Spleen (tissue), 11 donors: Measurements from ENCODE around the gene TUBB1. TPM values are rescaled to one million over a fixed set of nuclear protein-coding genes. Genes with fewer than 3 reads are reported as not detected.
A peak's percentile ranks its signal among the peaks of the same experiment; 100 is the strongest.

Experiments used
- DNase-seq: peaks from one replicate; pipeline ENCODE4 v3.0.0-alpha.2; 2020
- H3K27ac ChIP-seq, 8 donors: fragments of 200-600 bp; sonication (generic) in 7 of 8; 1 replicate in 4 of 8; 2 replicates in 4 of 8; pipeline versions ENCODE4 v1.5.0 to v1.8.0; 2016 to 2021; ENCODE audit warnings: inconsistent platforms in 4 of 8, mild to moderate bottlenecking in 4 of 8, moderate library complexity in 1 of 8
- H3K27me3 ChIP-seq, 7 donors: fragments of 200-600 bp; sonication (generic) in 6 of 7; replicated peaks in 1 of 7; 1 replicate in 4 of 7; 2 replicates in 3 of 7; pipeline versions ENCODE4 v1.5.0 to v1.8.0; 2016 to 2021; ENCODE audit warnings: inconsistent platforms in 3 of 7, mild to moderate bottlenecking in 1 of 7
- H3K36me3 ChIP-seq, 6 donors: fragments of 200-600 bp; sonication (generic) in 5 of 6; 1 replicate in 4 of 6; 2 replicates in 2 of 6; pipeline versions ENCODE4 v1.5.0 to v1.8.0; 2016 to 2021; ENCODE audit warnings: inconsistent platforms in 2 of 6
- H3K4me1 ChIP-seq, 6 donors: fragments of 200-600 bp; sonication (generic) in 5 of 6; 1 replicate in 3 of 6; 2 replicates in 3 of 6; pipeline versions ENCODE4 v1.5.0 to v1.8.0; 2016 to 2021; ENCODE audit warnings: inconsistent platforms in 3 of 6
- H3K4me3 ChIP-seq, 8 donors: fragments of 200-600 bp; sonication (generic) in 7 of 8; 1 replicate in 4 of 8; 2 replicates in 4 of 8; pipeline versions ENCODE4 v1.5.0 to v1.8.0; 2016 to 2021; ENCODE audit warnings: inconsistent platforms in 4 of 8, mild to moderate bottlenecking in 4 of 8, moderate library complexity in 2 of 8
- H3K9me3 ChIP-seq, 8 donors: fragments of 200-600 bp; sonication (generic) in 7 of 8; 1 replicate in 4 of 8; 2 replicates in 4 of 8; pipeline versions ENCODE4 v1.5.0 to v1.8.0; 2016 to 2021; ENCODE audit warnings: inconsistent platforms in 4 of 8
- POLR2A ChIP-seq, 3 donors: fragments of 450-650 bp; IDR thresholded peaks; one replicate each; pipeline ENCODE4 v1.5.1; 2017; ENCODE audit warnings: antibody characterized with exemption in 3 of 3, mild to moderate bottlenecking in 1 of 3
- POLR2AphosphoS5 ChIP-seq, 3 donors: sonication (generic); formaldehyde crosslinking; IDR thresholded peaks; one replicate each; pipeline ENCODE4 v1.5.1; 2017; ENCODE audit warnings: antibody characterized with exemption in 3 of 3
- WGBS, 5 donors: extraction: QIAGEN DNeasy Blood & Tissue Kit in 3 of 5; methylation state at CpG; one replicate each; pipeline versions ENCODE4 v1.1.5 to v1.1.7; 2013 to 2018; 5-methylcytosine and 5-hydroxymethylcytosine counted together
- intact Hi-C: fragments of 100-400 bp; cut with DNase I; formaldehyde crosslinking; loops from one replicate; pipeline ENCODE4 v1.15.0; 2023; ENCODE audit warnings: low total_unique reads
- polyA plus RNA-seq, 3 donors: library from polyadenylated mRNA; stranded (reverse); fragments of 200-250 nt; gene quantifications; one replicate each; pipeline ENCODE4 v1.2.1, GENCODE V29; 2013
- total RNA-seq, 7 donors: library from RNA; depleted of rRNA in 3 of 7; stranded (reverse); fragments of >200 nt in 3 of 7; fragmentation: NEBNext Ultra II Directional in 4 of 7; extraction: Animal tissue kit (Norgen Biotek cat#: 25700) in 4 of 7; gene quantifications; one replicate each; pipeline versions ENCODE4 v1.1.0 to v1.2.1, GENCODE V29; 2016 to 2021
- TF ChIP-seq, protein P1 (sequence below), 11 experiments: fragments of 200-600 bp in 7 of 11; fragments of 450-650 bp in 4 of 11; sonication (generic) in 4 of 11; IDR thresholded peaks in 8 of 11; conservative IDR thresholded peaks in 3 of 11; 1 replicate in 7 of 11; 2 replicates in 4 of 11; pipeline versions ENCODE4 v1.4.0 to v1.8.0; 2016 to 2021; ENCODE audit warnings: antibody characterized with exemption in 11 of 11, inconsistent platforms in 4 of 11, mild to moderate bottlenecking in 1 of 11
- donor health status: healthy with polysubstance abuse.
- donor health status: DM: no; HTN: no; CAD: no; lungs with moderate emphysema.
- donor health status: DM: no; HTN: no; CAD: no.
- donor health status: Bipolar disorder and iron deficiency.
- donor health status: healthy.
- donor health status: DM: no; HTN: no; CAD: no.
- donor health status: DM: yes; HTN: yes; CAD: no.

The TUBB1 gene
- total and polyA plus RNA-seq, 10 donors, result 0.63 to 34.3 (median 19.7) TPM

DNA sequence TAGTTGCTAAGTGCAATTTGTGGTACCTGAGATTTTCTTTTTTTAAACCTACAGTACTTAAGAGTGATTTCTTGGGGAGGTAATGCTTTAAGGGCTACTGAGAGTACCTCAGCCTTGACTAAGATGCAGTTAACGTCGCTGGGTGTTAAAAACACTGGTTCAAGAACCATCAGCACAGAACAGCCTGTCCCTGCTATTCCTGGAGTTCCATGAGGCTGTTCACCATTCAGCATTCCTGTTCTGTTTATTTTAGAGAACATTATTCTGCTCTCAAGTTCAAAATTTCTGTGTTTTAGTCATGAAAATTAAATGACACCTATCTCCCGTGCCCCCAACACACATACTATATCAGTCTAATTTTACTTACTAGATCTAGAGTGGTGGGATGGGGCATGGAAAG, 25.1 kb downstream of the TUBB1 start:
- WGBS, 5 donors, result 59 to 80% (median 77%) methylated on average over 3 of the region's 3 CpGs
- intact Hi-C loops, result loop anchor here (10.0 kb wide), 1 partner anchor 159 kb away; no protein-coding TSS in a partner anchor
- no peak overlapping the region for H3K4me3 ChIP-seq
- H3K27ac ChIP-seq, result peak overlapping the region in 6 of 8 donors; percentile 10 to 94 (median 89)
- no peak for TF ChIP-seq POLR2AphosphoS5 (IDR thresholded peaks at IDR 0.05)
- no peak for TF ChIP-seq POLR2A (IDR thresholded peaks at IDR 0.05)
- TF ChIP-seq, protein P1, sequence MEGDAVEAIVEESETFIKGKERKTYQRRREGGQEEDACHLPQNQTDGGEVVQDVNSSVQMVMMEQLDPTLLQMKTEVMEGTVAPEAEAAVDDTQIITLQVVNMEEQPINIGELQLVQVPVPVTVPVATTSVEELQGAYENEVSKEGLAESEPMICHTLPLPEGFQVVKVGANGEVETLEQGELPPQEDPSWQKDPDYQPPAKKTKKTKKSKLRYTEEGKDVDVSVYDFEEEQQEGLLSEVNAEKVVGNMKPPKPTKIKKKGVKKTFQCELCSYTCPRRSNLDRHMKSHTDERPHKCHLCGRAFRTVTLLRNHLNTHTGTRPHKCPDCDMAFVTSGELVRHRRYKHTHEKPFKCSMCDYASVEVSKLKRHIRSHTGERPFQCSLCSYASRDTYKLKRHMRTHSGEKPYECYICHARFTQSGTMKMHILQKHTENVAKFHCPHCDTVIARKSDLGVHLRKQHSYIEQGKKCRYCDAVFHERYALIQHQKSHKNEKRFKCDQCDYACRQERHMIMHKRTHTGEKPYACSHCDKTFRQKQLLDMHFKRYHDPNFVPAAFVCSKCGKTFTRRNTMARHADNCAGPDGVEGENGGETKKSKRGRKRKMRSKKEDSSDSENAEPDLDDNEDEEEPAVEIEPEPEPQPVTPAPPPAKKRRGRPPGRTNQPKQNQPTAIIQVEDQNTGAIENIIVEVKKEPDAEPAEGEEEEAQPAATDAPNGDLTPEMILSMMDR (IDR thresholded peaks at IDR 0.05 in 8 of 11, conservative IDR thresholded peaks at IDR 0.05 in 3 of 11), result no peak
- H3K36me3 ChIP-seq, result peaks cover 0 to 13% (median 0%) of the 10 kb centered on the region in 6 donors
- DNase-seq, result no peak
- H3K4me1 ChIP-seq, result peaks cover 19 to 54% (median 44%) of the 10 kb centered on the region in 6 donors
- no peaks in the 10 kb centered on the region for H3K9me3 ChIP-seq
- H3K27me3 ChIP-seq, result no peaks in the 10 kb centered on the region

DNA sequence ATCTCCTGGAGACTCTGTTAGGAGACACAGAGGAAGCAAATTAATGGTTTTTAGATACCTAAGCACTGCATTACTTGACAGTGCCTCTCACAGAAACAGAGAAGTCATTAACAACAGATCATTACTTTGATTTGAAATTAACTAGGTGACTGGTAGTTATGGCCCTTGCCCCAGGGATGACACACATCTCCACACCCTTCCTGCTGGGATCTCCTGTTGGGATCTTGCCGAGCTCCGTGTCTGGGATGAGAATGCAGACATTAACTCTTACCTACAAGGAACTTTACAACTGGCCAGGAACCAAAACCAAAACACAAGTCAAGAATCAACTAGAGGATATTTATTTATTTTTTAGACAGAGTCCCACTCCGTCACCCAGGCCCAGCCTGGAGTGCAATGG, 25.6 kb downstream of the TUBB1 start:
- no peak for TF ChIP-seq POLR2A (IDR thresholded peaks at IDR 0.05)
- Histone ChIP-seq H3K4me3 (no peak overlapping the region), H3K4me1 (peaks cover 19 to 49% (median 39%) of the 10 kb centered on the region in 6 donors), H3K27me3 (no peaks in the 10 kb centered on the region), H3K36me3 (peaks cover 0 to 12% (median 0%) of the 10 kb centered on the region in 6 donors), H3K9me3 (no peaks in the 10 kb centered on the region), H3K27ac (peak overlapping the region in 1 of 8 donors; percentile 94)
- intact Hi-C loops, result loop anchor here (10.0 kb wide), 1 partner anchor 160 kb away; no protein-coding TSS in a partner anchor
- DNase-seq, result no peak
- 83 to 92% (median 90%) methylated on average over 3 of the region's 3 CpGs for WGBS, 5 donors

DNA sequence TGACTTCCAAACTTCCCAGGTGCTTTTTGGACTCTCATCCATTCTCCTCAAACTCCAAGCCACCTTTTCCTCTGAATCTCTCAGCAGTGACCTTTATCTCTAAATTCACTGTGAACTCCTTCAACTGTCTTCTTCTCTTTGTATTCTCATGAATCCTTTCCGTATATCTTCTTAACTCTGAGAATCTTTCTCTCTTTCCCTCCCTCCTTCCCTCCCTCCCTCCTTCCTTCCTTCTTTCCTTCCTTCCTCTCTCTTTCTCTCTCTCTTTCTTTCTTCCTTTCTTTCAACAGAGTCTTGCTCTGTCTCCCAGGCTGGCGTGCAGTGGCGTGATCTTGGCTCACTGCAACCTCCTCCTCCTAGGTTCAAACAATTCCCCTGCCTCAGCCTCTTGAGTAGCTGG, 27.6 kb downstream of the TUBB1 start:
- H3K9me3 ChIP-seq, result no peaks in the 10 kb centered on the region
- intact Hi-C loops, result loop anchor here (10.0 kb wide), 1 partner anchor 162 kb away; no protein-coding TSS in a partner anchor
- H3K36me3 ChIP-seq, result no peaks in the 10 kb centered on the region
- H3K27me3 ChIP-seq, result peaks cover 0 to 7% (median 0%) of the 10 kb centered on the region in 7 donors
- no peak overlapping the region for H3K27ac ChIP-seq
- DNase-seq, result no peak
- peaks cover 1 to 29% (median 18%) of the 10 kb centered on the region in 6 donors for H3K4me1 ChIP-seq
- TF ChIP-seq, protein P1 (IDR thresholded peaks at IDR 0.05 in 8 of 11, conservative IDR thresholded peaks at IDR 0.05 in 3 of 11), result no peak
- TF ChIP-seq POLR2AphosphoS5 (IDR thresholded peaks at IDR 0.05) (no peak), POLR2A (IDR thresholded peaks at IDR 0.05) (no peak)
- H3K4me3 ChIP-seq, result no peak overlapping the region
- 89 to 97% (median 93%) methylated on average over 3 of the region's 3 CpGs for WGBS, 5 donors

DNA sequence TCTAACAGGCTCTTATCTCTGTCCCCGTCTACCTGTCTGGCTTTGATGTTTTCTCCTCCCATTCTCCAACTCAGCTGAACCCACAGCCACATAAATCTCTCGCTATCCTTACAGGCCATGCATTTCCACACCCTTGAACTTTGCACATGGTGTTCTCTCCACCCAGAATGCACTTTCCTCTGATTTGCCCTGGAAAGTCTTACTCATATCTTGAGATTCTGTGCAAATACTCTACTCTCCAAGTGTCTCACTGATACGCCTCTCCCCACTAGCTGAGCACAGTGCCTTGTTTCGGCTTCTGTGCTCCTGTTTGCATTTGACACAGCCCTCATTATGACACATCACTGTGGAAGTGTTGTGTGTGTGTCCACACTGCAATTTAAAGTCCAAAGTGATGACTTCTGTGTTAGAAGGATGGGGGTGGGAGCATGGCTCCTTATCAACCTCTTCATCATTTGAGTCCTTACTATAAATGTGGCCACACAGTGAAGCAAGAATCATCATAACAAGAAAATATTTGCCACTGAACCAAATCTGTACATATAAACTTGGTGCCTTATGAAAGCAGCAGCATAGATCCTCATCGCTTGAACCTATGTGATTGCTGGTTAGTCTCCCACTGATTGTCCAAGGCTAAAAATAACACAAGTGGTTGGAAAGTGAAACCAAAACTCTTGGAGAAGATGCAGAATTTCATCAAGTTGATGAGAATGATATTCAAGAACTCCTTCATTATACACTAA, 28.9 kb downstream of the TUBB1 start:
- intact Hi-C loops, result loop anchor here (10.0 kb wide), 1 partner anchor 163 kb away; no protein-coding TSS in a partner anchor

More for the DNA sequence above, 28.9 kb downstream of the TUBB1 start:
- 77 to 85% (median 81%) methylated on average over 5 of the region's 5 CpGs for WGBS, 5 donors
- DNase-seq, result no peak
- H3K9me3 ChIP-seq, result no peaks in the 10 kb centered on the region
- peak overlapping the region in 5 of 8 donors; percentile 22 to 48 (median 28) for H3K27ac ChIP-seq
- H3K36me3 ChIP-seq, result no peaks in the 10 kb centered on the region
- TF ChIP-seq POLR2A (IDR thresholded peaks at IDR 0.05) (no peak), POLR2AphosphoS5 (IDR thresholded peaks at IDR 0.05) (no peak)
- TF ChIP-seq, protein P1 (IDR thresholded peaks at IDR 0.05 in 8 of 11, conservative IDR thresholded peaks at IDR 0.05 in 3 of 11), result no peak
- peaks cover 0 to 7% (median 0%) of the 10 kb centered on the region in 7 donors for H3K27me3 ChIP-seq
- H3K4me1 ChIP-seq, result peaks cover 0 to 18% (median 14%) of the 10 kb centered on the region in 6 donors
- H3K4me3 ChIP-seq, result no peak overlapping the region
